ENCODE data around the gene NT5C1A. TPM values are rescaled to one million over a fixed set of nuclear protein-coding genes. Genes with fewer than 3 reads are reported as not detected.

NT5C1A gene
- total RNA-seq, 2 donors from 2014 or later, result not detected

Other genes with a start within 250 kb of the NT5C1A start
- under 1 TPM in 1 of 2 donors, not detected in 1; 0.30 TPM for gene BMP8A, start 180.5 kb downstream of the NT5C1A start, total RNA-seq
- gene PABPC4, start 95.3 kb downstream of the NT5C1A start, total RNA-seq, result 100 to 1,000 TPM; 181 to 246 TPM
- gene HEYL, start 32.5 kb downstream of the NT5C1A start, total RNA-seq, result under 1 TPM in 1 of 2 donors, not detected in 1; 0.40 TPM
- 1 to 10 TPM in 1 of 2 donors, under 1 TPM in 1; 0.50 to 1.2 TPM for gene HPCAL4, start 19.3 kb upstream of the NT5C1A start, total RNA-seq
- gene PPIE, start 66.8 kb upstream of the NT5C1A start, total RNA-seq, result 10 to 100 TPM; 56.0 to 68.7 TPM
- gene OXCT2, start 99.2 kb upstream of the NT5C1A start, total RNA-seq, result 1 to 10 TPM in 1 of 2 donors, under 1 TPM in 1; 0.69 to 1.1 TPM
- gene BMP8B, start 116.8 kb upstream of the NT5C1A start, total RNA-seq, result under 1 TPM; 0.08 to 0.37 TPM
- gene TRIT1, start 211.4 kb upstream of the NT5C1A start, total RNA-seq, result 10 to 100 TPM; 33.6 to 41.0 TPM
- under 1 TPM in 1 of 2 donors, not detected in 1; 0.09 TPM for gene MYCL, start 229.8 kb upstream of the NT5C1A start, total RNA-seq